ENCODE measurements around the gene FGFRL1.
"Not testable (repeated sequence)": the region's sequence is repeated elsewhere in the genome, so short reads cannot be mapped to it uniquely, and the experiment has no call there.

FGFRL1 gene

DNA sequence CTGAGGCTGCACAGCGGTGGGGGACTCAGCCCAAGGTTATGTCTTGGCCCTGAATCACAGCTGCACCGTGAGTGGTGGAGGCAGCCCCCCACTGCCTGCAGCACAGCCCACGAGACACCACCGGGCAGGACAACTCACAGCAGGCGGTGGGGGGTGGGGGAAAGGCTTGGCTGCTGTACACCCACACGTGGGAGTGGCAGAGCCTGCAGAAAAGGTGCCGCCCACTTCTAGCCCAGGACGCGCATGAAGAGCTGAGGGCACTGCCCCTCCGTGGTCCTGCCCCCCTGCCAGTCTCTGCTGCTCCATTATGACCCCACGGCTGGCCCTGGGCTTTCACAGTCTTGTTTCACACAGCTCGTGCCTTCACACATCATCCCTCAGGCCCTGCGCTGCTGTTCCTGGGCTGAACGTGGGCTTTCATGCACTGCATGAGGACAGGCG, 40.8 kb downstream of the FGFRL1 start:
- DNase-seq (ENCODE audit: low spot score), result no peak

- DNase-seq (ENCODE audit: low spot score), result no peak
Observed at GRCh38 chr4:1053080-1053661, 41.7 kb downstream of the FGFRL1 start.

DNA sequence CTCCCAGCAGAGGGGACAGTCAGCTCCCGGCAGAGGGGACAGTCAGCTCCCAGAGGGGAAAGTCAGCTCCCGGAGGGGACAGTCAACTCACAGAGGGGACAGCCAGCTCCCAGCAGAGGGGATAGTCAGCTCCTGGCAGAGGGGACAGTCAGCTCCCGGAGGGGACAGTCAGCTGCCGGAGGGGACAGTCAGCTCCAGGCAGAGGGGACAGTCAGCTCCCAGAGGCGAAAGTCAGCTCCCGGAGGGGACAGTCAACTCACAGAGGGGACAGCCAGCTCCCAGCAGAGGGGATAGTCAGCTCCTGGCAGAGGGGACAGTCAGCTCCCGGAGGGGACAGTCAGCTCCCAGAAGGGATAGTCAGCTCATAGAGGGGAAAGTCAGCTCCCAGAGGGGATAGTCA, 42.5 kb downstream of the FGFRL1 start:
- not testable (repeated sequence) for DNase-seq (ENCODE audit: low spot score)

GRCh38 chr4:1054696-1055242, 43.3 kb downstream of the FGFRL1 start:
- DNase-seq (ENCODE audit: low spot score), result not testable (repeated sequence)

DNA sequence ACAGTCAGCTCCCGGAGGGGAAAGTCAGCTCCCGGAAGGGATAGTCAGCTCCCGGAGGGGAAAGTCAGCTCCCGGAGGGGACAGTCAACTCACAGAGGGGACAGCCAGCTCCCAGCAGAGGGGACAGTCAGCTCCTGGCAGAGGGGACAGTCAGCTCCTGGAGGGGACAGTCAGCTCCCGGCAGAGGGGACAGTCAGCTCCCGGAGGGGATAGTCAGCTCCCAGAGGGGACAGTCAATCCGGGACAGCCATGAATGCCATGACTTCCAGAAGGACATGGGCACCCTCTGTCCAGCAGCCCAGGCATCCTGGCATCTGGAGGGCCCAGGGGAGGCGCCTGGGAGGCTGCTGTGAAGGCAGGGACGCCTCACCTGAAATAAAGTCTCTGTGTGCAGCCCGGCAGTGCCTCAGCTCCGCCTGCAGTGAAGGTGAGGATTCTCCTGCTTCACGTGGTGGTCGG, 43.8 kb downstream of the FGFRL1 start:
- not testable (repeated sequence) for DNase-seq (ENCODE audit: low spot score)

DNA sequence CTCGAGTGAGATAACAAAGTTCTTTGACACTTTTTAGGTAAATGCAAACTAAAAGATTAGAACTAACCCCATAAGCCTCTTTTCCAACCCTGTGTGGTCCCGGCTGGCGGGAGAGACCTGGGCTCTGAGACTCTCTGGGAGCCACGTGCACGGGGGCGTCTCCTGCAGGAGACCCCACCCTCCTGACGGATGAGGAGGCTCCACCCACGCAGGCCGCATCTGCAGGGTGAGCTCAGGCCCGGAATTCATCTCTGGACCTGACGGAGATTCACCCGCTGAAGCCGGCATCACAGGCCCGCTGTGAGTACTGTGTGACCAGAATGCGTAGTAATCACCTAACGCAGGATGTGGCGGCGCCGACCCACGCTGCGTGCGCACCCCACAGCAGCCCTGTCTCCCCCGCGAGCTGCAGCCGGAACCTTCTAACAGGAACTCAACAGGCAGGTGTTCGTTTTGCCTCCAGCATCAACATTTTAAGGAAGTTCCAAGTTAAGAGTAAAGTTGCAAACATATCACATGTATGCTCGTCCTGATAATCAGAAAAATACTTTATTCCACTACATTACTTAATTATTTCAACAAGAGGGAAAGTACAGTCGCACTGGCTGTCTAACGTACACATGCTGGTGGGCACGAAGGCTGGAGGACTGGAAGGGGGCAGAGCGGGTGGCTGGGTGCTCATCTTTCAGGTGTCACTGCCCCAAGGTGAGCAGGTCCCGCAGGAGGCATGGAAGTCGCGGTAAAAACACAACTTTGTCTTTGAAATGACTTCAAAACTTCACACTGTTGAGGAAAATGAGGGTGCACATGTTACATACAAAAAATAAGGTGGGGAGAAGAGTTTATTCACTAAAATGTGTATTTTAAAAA, 44.5 kb downstream of the FGFRL1 start:
- peak; percentile 78 for DNase-seq (ENCODE audit: low spot score)

DNA sequence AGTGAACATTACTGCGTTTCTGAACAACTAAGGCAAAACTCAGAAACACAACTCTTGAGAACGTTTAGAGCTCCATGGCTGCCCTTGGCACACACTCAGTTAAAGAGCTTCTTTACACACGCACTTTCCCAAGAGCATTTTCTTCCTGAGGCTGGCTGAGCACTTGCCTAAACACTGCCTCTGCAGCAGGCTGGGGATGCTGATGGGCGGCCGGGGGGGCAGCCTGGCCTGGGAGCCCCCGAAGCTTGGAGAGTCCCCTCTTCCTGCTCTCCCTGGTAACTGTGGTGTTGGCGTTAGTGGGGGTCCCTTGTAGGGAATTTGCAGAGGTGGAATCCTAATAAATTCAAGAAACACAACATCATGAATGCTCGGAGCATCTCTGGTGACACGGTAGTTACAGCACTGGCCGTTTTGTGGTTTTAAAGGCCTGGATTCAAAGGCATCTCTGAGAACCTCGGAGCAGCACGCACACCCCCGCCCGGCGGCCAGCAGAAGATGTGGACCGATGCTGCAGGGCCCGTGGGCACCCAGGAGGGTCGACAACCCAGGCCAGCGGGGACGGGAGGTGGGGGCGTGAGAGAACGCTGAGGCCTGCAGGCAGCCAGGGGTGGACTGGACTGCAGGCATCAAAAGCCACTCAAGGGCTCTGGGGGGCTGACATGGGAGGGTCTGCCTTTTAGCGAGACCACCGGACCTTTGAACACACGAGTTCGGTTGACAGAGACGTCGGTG, 45.4 kb downstream of the FGFRL1 start:
- no peak for DNase-seq (ENCODE audit: low spot score)

- DNase-seq (ENCODE audit: low spot score), result no peak
Observed at GRCh38 chr4:1057403-1057745, 45.9 kb downstream of the FGFRL1 start.

DNA sequence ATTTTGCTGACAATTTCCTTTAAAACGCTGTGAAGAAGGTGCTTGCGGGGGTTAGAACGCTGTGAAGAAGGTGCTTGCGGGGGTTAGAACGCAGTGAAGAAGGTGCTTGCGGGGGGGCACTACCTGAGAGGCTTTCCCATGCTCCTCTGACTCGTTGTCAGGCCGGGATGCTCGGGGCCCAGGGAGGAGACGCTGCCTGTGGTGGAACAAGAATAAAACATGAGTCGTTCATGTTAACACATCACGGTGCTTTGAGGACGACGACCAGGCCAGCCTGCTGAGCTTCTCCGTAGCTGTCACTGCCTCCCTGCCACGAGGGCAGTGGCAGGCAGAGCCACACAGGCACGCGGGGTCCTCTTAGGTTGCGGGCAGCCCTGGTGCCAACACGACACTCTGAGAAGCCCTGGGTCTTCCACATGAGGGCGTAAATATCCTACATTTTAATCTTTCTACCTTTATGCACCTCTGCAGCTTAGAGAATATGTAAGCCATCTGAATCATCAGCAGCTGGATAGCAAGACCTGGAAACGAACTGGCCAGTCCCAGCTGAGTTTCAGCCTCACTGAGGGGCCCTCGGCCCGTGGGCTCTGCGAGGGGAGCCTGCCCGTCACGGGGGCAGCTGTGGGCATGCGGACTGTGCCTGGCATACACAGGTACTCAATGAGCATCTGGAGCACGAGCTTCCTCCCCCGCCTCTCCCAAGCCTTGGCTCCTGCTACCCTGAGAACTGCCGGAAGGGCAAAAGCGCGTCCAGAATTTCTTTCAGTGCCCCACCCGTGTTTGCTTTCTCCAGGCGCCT, 47.0 kb downstream of the FGFRL1 start:
- DNase-seq (ENCODE audit: low spot score), result no peak

DNA sequence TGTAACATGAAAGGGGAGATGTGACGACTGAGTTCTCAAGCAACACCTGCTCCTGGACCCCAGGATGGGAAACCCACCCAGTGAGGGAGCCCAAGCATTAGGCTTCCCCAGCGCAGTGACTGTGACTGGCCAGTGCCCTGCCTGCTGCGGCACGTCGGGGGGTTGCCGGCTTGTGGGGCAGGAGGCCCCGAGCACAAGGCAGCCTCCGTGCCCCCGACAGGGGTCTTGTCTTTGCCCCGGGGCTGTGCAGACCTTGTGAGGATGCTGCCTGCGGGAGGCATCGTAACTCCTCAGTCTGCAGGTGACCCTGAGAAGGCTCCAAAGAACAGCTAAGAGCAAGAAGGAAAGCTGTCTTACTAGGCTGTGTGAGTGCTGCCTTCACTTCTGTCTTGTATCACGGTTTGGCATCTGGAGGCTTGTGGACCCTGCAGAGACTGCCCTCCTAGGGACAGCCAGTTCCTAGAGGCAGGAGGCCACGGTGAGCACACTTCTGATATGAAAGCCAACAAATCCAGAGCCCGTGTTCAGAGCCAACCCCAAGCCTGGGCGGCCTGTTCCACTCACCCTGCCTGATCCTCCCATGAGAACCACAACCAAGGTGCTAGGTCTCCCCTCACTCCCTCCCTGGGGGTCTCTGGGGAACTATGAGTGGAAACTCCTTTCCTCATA, 47.7 kb downstream of the FGFRL1 start:
- no peak for DNase-seq (ENCODE audit: low spot score)

DNA sequence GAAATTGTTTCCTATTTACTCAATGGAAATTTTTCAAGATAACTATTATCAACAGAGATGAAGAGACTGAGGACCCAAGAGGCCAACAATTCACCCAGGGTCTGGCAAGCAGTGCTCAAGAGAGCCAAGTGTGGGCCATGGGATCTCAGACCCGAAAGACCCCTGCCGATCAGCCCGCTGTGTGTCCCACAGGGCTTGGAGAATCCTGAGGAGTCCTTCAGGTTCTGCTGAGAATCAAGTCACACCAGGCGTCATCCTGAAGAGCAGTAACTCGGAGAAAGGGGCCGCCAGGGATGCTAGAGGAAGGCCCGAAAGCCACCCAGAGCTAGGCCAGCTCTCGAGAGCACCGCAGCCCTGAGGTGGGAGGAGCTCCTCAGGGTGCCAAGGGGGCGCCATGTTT, 48.7 kb downstream of the FGFRL1 start:
- DNase-seq (ENCODE audit: low spot score), result no peak

- DNase-seq (ENCODE audit: low spot score), result no peak
Observed at GRCh38 chr4:1060621-1061020, 49.2 kb downstream of the FGFRL1 start.

DNA sequence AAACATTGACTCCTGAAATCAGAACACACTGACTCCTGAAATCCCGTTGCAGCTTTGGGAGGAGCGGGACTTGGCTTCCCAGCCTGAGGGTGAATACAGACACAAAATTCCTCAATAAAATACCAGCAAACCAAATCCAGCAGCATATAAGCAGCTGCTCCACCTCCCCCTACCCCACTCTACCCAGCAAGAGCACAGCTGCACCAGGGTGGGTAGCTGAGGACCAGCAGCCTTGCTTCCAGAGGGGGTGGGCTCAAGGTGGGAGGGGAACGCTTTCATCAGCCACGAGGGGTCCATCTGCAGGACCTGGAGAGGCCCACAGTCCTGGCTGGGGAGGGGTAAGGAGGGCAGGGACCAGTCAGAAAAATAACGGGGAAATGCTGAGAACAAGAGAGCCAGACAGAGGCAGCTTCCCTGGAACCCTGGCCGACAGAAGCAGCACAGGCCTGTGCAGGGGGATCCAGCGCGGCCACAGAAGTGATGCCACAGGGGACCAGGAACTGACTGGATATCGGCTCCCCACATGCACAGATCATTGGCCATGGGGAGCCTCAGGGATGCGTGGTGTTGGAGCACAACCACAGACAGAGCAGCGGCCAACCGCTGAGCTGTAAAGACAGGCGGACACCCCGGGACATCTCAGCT, 49.8 kb downstream of the FGFRL1 start:
- no peak for DNase-seq (ENCODE audit: low spot score)

DNA sequence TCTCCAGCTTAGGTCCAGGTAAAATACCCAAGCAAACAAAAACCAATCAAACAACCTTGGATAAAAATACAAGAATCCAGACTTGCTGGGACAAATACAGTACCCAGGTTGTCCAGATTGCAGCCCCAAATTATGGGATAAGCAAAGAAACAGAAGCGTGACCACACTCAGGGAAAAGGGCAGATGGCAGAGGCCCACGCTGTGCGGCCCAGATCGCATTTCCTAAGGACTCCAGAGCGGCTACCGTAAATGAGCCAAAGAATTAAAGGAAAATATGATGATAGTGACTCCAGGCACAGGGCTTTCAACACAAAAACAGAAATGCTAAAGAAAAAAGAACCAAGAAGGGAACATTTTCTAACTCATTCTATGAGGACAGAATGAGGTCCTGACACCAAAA, 50.3 kb downstream of the FGFRL1 start:
- no peak for DNase-seq (ENCODE audit: low spot score)

DNA sequence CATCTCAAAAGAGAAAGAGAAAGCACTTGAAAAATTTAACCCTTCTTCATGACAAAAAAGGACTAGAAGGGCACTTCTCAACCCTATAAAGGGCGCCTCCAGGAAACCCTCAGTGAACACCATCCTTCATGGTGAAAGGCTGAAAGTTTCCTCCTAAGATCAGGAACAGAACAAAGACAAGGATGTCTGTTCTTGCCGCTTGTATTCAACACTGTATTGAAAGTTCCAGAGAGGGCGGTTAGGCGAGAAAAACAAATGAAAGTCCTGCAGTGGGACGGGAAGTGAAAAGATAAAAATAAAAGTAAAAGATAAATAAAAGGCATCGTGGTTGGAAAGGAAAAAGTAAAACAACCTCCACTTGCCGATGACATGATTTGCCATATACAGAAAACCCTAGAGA, 51.0 kb downstream of the FGFRL1 start:
- DNase-seq (ENCODE audit: low spot score), result no peak

- no peak for DNase-seq (ENCODE audit: low spot score)
Observed at GRCh38 chr4:1065732-1066131, 54.3 kb downstream of the FGFRL1 start.

DNA sequence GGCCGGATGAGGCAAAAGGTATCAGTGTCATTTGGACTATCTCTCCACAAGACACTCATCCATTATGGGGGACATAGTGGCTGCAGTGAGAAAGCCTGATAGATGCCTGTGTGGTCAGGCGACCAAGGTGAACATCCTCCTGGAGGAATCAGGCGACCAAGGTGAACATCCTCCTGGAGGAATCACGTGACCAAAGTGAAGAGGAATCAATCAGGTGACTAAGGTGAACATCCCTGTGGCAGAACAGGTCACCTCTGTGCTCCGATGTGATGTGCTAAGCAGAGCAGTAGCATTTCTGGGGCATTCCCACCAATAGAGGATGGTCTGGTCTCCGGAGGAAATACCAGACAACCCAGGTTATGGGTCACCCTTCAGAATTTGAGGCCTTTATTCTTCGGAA, 58.0 kb downstream of the FGFRL1 start:
- DNase-seq (ENCODE audit: low spot score), result no peak

DNA sequence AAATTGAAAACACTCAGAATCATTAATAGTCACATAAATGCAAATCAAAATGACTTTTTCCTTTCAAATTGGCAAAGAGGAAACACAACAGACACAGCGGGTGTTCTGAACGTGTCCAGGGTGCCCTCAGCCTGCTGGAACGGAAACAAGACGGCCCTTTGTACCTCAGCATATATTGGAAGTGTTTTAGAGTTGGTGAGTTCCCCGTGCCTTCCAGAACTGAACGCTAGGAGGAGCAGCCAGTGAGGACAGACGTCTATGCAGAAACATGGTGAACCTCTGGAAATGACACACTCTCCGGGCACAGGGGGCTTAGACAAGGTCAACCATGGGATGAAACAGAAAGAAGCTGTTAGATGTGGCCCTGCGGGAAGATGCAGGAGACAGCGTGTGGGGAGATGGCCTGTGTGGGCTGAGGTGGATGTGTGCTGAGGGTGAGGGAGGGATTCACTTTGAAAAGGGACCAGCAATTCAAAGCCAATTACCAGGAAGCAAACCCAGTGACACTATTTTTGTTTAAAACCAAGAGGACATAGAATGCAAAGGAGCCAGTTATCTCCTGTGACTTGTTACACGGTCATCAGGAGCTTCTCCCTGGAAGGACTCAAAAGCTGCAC, 61.5 kb downstream of the FGFRL1 start:
- peak; percentile 49 for DNase-seq (ENCODE audit: low spot score)

GRCh38 chr4:1074077-1074476, 62.7 kb downstream of the FGFRL1 start:
- DNase-seq (ENCODE audit: low spot score), result no peak

DNA sequence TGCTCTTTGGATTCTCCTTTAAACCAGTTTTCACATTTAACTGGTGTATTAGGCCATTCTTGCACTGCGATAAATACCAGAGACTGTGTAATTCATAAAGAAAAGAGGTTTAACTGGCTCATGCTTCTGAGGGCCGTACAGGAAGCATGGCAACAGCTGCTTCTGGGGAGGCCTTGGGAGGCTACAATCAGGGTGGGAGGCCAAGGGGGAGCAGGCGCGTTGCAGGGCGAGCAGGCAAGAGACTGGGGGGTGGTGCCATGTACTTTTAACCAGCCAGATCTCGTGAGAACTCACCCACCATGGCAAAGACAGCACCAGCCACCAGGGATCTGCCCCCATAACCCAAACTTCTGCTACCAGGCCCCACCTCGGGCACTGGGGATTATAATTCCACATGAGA, 63.8 kb downstream of the FGFRL1 start:
- DNase-seq (ENCODE audit: low spot score), result no peak

Data from CD4-positive, alpha-beta T cell treated with Interleukin-15 for 4 hours (primary cell).